Activated CD4-positive, alpha-beta T cell treated with anti-CD3 and anti-CD28 coated beads, Interleukin-2, amount 10 ng/mL, durations not matched to agents 24 days and 14 days (primary cell): Measurements from ENCODE around the gene SLC66A3. TPM values are rescaled to one million over a fixed set of nuclear protein-coding genes. Genes with fewer than 3 reads are reported as not detected.

Experiments
- DNase-seq: peaks from one replicate; pipeline ENCODE4 v3.0.0; 2022
- H3K27ac Mint-ChIP-seq: one replicate; pipeline ENCODE4 v1.8.0; 2022; ENCODE audit warnings: mild to moderate bottlenecking, mixed read lengths
- H3K27me3 Mint-ChIP-seq: one replicate; pipeline ENCODE4 v1.8.0; 2022; ENCODE audit warnings: mixed read lengths
- H3K36me3 Mint-ChIP-seq: one replicate; pipeline ENCODE4 v1.8.0; 2022; ENCODE audit warnings: low read depth, mild to moderate bottlenecking, mixed read lengths
- H3K4me1 Mint-ChIP-seq: one replicate; pipeline ENCODE4 v1.8.0; 2021; ENCODE audit warnings: mixed read lengths
- H3K4me3 Mint-ChIP-seq: one replicate; pipeline ENCODE4 v1.8.0; 2022; ENCODE audit warnings: mild to moderate bottlenecking, moderate library complexity, mixed read lengths
- H3K9me3 Mint-ChIP-seq: one replicate; pipeline ENCODE4 v1.8.0; 2021; ENCODE audit warnings: mixed read lengths
- intact Hi-C: fragments of 100-400 bp; cut with micrococcal nuclease; formaldehyde crosslinking; loops from one replicate; pipeline ENCODE4 v1.15.1; 2023
- total RNA-seq: library from RNA; stranded (reverse); gene quantifications from 2 replicates; pipeline ENCODE4 v1.2.3, GENCODE V29; 2022

SLC66A3 gene
- total RNA-seq, 1 donor from 2014 or later: 10.4 TPM

GRCh38 chr2:11187731-11188130, 32.5 kb downstream of the SLC66A3 start:
- Mint-ChIP-seq H3K27me3 (no peaks in the 10 kb centered on the region), H3K9me3 (no peaks in the 10 kb centered on the region), H3K36me3 (peaks cover 14% of the 10 kb centered on the region), H3K4me1 (no peaks in the 10 kb centered on the region), H3K4me3 (no peak overlapping the region), H3K27ac (no peak overlapping the region)
- no peak for DNase-seq
- intact Hi-C loops: no loop called here

- no peak overlapping the region for H3K4me3 Mint-ChIP-seq
- intact Hi-C loops: no loop called here
- DNase-seq: no peak
- no peaks in the 10 kb centered on the region for H3K27me3 Mint-ChIP-seq
- peaks cover 19% of the 10 kb centered on the region for H3K36me3 Mint-ChIP-seq
- no peak overlapping the region for H3K27ac Mint-ChIP-seq
- no peaks in the 10 kb centered on the region for H3K9me3 Mint-ChIP-seq
- H3K4me1 Mint-ChIP-seq: no peaks in the 10 kb centered on the region
Observed at GRCh38 chr2:11196246-11196645, 41.0 kb downstream of the SLC66A3 start.

GRCh38 chr2:11200651-11201050, 45.4 kb downstream of the SLC66A3 start:
- H3K4me3 Mint-ChIP-seq: no peak overlapping the region
- no peaks in the 10 kb centered on the region for H3K9me3 Mint-ChIP-seq
- intact Hi-C loops: no loop called here
- H3K27ac Mint-ChIP-seq: no peak overlapping the region
- no peak for DNase-seq
- H3K27me3 Mint-ChIP-seq: no peaks in the 10 kb centered on the region
- peaks cover 20% of the 10 kb centered on the region for H3K36me3 Mint-ChIP-seq
- peaks cover 12% of the 10 kb centered on the region for H3K4me1 Mint-ChIP-seq

DNA sequence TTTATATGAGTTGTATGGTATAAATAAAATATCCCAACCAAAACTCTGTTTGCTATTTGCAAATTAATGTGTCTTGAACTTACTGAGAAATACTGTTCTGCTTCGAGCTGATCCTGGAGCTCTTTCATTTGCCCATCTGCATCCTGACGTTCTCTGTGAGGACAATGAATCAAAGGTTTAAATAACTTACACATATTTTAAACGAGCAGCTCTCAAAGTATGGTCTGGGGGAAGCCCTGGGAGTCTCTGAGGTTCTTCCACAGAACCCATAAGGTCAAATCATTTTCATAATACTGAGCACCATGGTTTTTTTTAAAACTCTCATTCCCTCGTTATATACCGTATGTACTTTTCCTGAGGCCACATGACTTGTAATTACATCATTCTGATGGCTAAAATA, 46.7 kb downstream of the SLC66A3 start:
- Mint-ChIP-seq H3K4me3 (no peak overlapping the region), H3K27me3 (no peaks in the 10 kb centered on the region), H3K36me3 (peaks cover 17% of the 10 kb centered on the region), H3K9me3 (no peaks in the 10 kb centered on the region), H3K27ac (no peak overlapping the region), H3K4me1 (peaks cover 12% of the 10 kb centered on the region)
- intact Hi-C loops: no loop called here
- no peak for DNase-seq

- Mint-ChIP-seq H3K27me3 (no peaks in the 10 kb centered on the region), H3K36me3 (peaks cover 21% of the 10 kb centered on the region), H3K4me1 (peaks cover 12% of the 10 kb centered on the region), H3K4me3 (no peak overlapping the region), H3K9me3 (no peaks in the 10 kb centered on the region), H3K27ac (no peak overlapping the region)
- DNase-seq: no peak
- intact Hi-C loops: no loop called here
Observed at GRCh38 chr2:11203480-11203879, 48.2 kb downstream of the SLC66A3 start.

GRCh38 chr2:11208083-11208482, 52.8 kb downstream of the SLC66A3 start:
- H3K9me3 Mint-ChIP-seq: no peaks in the 10 kb centered on the region
- no peak overlapping the region for H3K4me3 Mint-ChIP-seq
- intact Hi-C loops: no loop called here
- H3K36me3 Mint-ChIP-seq: peaks cover 14% of the 10 kb centered on the region
- no peak for DNase-seq
- H3K27ac Mint-ChIP-seq: no peak overlapping the region
- peaks cover 12% of the 10 kb centered on the region for H3K4me1 Mint-ChIP-seq
- no peaks in the 10 kb centered on the region for H3K27me3 Mint-ChIP-seq

DNA sequence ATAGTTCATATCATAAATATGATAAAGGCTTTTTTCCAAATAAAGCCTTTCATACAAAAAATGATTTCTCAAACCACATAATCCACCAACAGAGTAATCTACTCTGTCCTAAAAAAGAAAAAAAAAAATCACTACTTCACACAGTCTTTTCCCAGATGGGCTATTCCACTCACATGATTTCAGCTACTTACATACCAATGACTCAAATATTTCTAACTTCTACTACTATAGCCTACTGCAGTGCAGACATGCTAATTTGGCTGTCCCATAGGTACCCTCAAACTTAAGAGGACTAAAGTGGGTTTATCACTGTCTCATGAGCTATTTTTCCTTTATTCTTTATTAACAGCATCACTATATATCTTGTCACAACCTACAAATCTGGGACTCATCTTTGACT, 57.4 kb downstream of the SLC66A3 start:
- Mint-ChIP-seq H3K27ac (no peak overlapping the region), H3K27me3 (no peaks in the 10 kb centered on the region), H3K36me3 (peaks cover 20% of the 10 kb centered on the region), H3K9me3 (no peaks in the 10 kb centered on the region), H3K4me3 (no peak overlapping the region), H3K4me1 (no peaks in the 10 kb centered on the region)
- DNase-seq: no peak
- intact Hi-C loops: no loop called here

- H3K9me3 Mint-ChIP-seq: no peaks in the 10 kb centered on the region
- DNase-seq: no peak
- intact Hi-C loops: no loop called here
- no peaks in the 10 kb centered on the region for H3K4me1 Mint-ChIP-seq
- H3K27me3 Mint-ChIP-seq: no peaks in the 10 kb centered on the region
- H3K4me3 Mint-ChIP-seq: no peak overlapping the region
- no peak overlapping the region for H3K27ac Mint-ChIP-seq
- peaks cover 20% of the 10 kb centered on the region for H3K36me3 Mint-ChIP-seq
Observed at GRCh38 chr2:11213090-11213638, 57.9 kb downstream of the SLC66A3 start.

GRCh38 chr2:11213975-11214374, 58.7 kb downstream of the SLC66A3 start:
- intact Hi-C loops: no loop called here
- H3K4me1 Mint-ChIP-seq: no peaks in the 10 kb centered on the region
- peaks cover 19% of the 10 kb centered on the region for H3K36me3 Mint-ChIP-seq
- no peaks in the 10 kb centered on the region for H3K27me3 Mint-ChIP-seq
- no peak overlapping the region for H3K4me3 Mint-ChIP-seq
- no peaks in the 10 kb centered on the region for H3K9me3 Mint-ChIP-seq
- no peak overlapping the region for H3K27ac Mint-ChIP-seq
- DNase-seq: no peak

DNA sequence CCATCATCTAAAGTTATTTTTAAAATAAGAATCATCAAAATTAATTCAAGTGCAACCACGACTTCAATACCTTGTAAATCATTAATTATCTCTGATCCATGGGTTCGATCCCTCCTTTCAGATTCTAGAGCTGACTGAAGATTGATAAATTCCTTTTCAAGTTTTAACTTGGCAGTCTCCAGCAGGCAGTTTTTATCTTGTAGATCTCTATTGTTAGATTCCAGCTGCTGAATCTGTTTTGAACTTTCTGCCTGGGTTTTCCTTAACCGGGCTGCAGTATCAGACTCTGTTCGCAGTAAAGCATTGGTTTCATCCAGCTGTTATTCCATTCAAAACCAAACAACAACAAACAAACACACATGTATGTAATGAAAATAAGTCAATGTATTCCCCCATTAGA, 59.5 kb downstream of the SLC66A3 start:
- no peak for DNase-seq
- Mint-ChIP-seq H3K27me3 (no peaks in the 10 kb centered on the region), H3K9me3 (no peaks in the 10 kb centered on the region), H3K4me3 (no peak overlapping the region), H3K36me3 (peaks cover 23% of the 10 kb centered on the region), H3K4me1 (no peaks in the 10 kb centered on the region), H3K27ac (no peak overlapping the region)
- intact Hi-C loops: no loop called here

- intact Hi-C loops: no loop called here
- Mint-ChIP-seq H3K4me3 (no peak overlapping the region), H3K27me3 (no peaks in the 10 kb centered on the region), H3K4me1 (no peaks in the 10 kb centered on the region), H3K27ac (no peak overlapping the region), H3K9me3 (no peaks in the 10 kb centered on the region), H3K36me3 (peaks cover 25% of the 10 kb centered on the region)
- no peak for DNase-seq
Observed at GRCh38 chr2:11215407-11215806, 60.1 kb downstream of the SLC66A3 start.

DNA sequence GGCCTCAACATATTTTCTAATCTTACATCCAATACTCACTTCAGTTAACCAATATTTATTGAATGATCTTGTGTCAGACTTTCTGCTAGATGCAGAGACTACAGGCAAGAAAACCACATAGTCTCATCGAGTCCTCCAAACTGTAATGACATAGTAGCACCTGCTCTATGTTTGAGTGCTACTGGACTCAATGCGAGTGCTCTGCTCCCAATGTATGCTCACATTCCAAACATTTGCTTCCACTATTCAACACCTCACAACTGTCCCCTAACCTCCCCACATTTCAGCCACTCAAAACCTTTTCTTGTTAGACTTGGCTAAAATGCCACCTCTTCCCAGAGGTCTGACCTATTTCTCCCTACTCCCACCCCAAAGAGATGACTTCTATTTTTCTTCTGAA, 65.2 kb downstream of the SLC66A3 start:
- H3K36me3 Mint-ChIP-seq: peaks cover 21% of the 10 kb centered on the region
- no peaks in the 10 kb centered on the region for H3K27me3 Mint-ChIP-seq
- H3K4me3 Mint-ChIP-seq: no peak overlapping the region
- H3K9me3 Mint-ChIP-seq: no peaks in the 10 kb centered on the region
- no peak overlapping the region for H3K27ac Mint-ChIP-seq
- intact Hi-C loops: no loop called here
- no peaks in the 10 kb centered on the region for H3K4me1 Mint-ChIP-seq
- no peak for DNase-seq

- intact Hi-C loops: no loop called here
- Mint-ChIP-seq H3K4me3 (no peak overlapping the region), H3K27me3 (no peaks in the 10 kb centered on the region), H3K9me3 (no peaks in the 10 kb centered on the region), H3K36me3 (peaks cover 21% of the 10 kb centered on the region), H3K4me1 (no peaks in the 10 kb centered on the region), H3K27ac (no peak overlapping the region)
- DNase-seq: no peak
Observed at GRCh38 chr2:11222845-11223244, 67.6 kb downstream of the SLC66A3 start.

GRCh38 chr2:11224887-11225286, 69.6 kb downstream of the SLC66A3 start:
- Mint-ChIP-seq H3K4me1 (no peaks in the 10 kb centered on the region), H3K27me3 (no peaks in the 10 kb centered on the region), H3K4me3 (no peak overlapping the region), H3K27ac (no peak overlapping the region), H3K36me3 (peaks cover 16% of the 10 kb centered on the region), H3K9me3 (no peaks in the 10 kb centered on the region)
- intact Hi-C loops: no loop called here
- no peak for DNase-seq

DNA sequence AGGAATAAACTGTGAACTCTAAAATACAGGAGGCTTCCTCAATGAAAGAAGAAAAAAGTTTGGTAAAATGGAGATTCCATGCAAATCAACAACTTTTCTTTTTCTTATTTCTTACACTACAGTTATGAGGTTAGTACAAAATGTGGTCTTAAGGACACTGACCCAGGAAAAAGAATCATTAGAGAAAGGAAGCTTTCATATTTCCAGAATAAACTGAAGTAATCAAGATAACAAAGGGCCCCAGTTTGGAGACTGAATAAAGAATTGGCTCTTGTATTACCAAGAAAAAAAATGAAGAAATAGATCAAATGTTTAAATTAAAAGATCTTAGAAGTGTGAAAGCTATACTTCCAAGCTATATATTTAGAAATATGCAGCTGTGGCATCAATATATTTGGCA, 72.3 kb downstream of the SLC66A3 start:
- intact Hi-C loops: no loop called here
- Mint-ChIP-seq H3K27me3 (no peaks in the 10 kb centered on the region), H3K27ac (no peak overlapping the region), H3K9me3 (no peaks in the 10 kb centered on the region), H3K4me1 (no peaks in the 10 kb centered on the region), H3K4me3 (no peak overlapping the region), H3K36me3 (peaks cover 10% of the 10 kb centered on the region)
- no peak for DNase-seq
